OCI-LY3 (cell line): ENCODE measurements around the gene ITIH5.

ENCODE experiments used
- H2AFZ ChIP-seq: fragments of 200-600, 300-600 bp; shearing (Covaris generic); 2 replicates; pipeline ENCODE4 v1.6.0; 2014; ENCODE audit warnings: antibody characterized with exemption, low read depth, low read length
- H3K27ac ChIP-seq: fragments of 200-600, 300-600 bp; sonication (generic); 2 replicates; pipeline ENCODE4 v1.5.1; 2014; ENCODE audit warnings: mild to moderate bottlenecking, low read length, moderate library complexity, mixed read lengths
- H3K27me3 ChIP-seq: fragments of 200-600, 300-600 bp; sonication (generic); 2 replicates; pipeline ENCODE4 v1.6.1; 2014; ENCODE audit warnings: low read depth, low read length, mixed read lengths
- H3K36me3 ChIP-seq: fragments of 200-600, 300-600 bp; sonication (generic); replicated peaks from 2 replicates; pipeline ENCODE3; 2014; ENCODE audit warnings: low read depth, low read length, mixed read lengths
- H3K4me1 ChIP-seq: fragments of 300-600, 200-600 bp; sonication (generic); 2 replicates; pipeline ENCODE4 v1.6.1; 2014; ENCODE audit warnings: low read length, mixed read lengths
- H3K4me2 ChIP-seq: fragments of 200-600, 300-600 bp; sonication (generic); 2 replicates; pipeline ENCODE4 v1.6.1; 2014; ENCODE audit warnings: low read length, mixed read lengths
- H3K4me3 ChIP-seq: fragments of 300-600, 200-600 bp; sonication (generic); 2 replicates; pipeline ENCODE4 v1.5.1; 2014; ENCODE audit warnings: antibody characterized with exemption, mild to moderate bottlenecking, low read length, moderate library complexity
- H3K79me2 ChIP-seq: fragments of 300-600, 200-600 bp; shearing (Covaris generic); 2 replicates; pipeline ENCODE4 v1.6.1; 2014; ENCODE audit warnings: mild to moderate bottlenecking, low read length, mixed read lengths
- H3K9ac ChIP-seq: fragments of 300-600, 200-600 bp; shearing (Covaris generic); 2 replicates; pipeline ENCODE4 v1.6.0; 2014; ENCODE audit warnings: mild to moderate bottlenecking, low read length, moderate library complexity
- H3K9me3 ChIP-seq: fragments of 200-600, 300-600 bp; shearing (Covaris generic); 2 replicates; pipeline ENCODE4 v1.6.1; 2014; ENCODE audit warnings: low read length, mixed read lengths; ENCODE audit not compliant: insufficient read depth
- H4K20me1 ChIP-seq: fragments of 200-600, 300-600 bp; sonication (generic); 2 replicates; pipeline ENCODE4 v1.6.1; 2016; ENCODE audit warnings: low read length, mixed read lengths; ENCODE audit not compliant: insufficient read depth
- EZH2phosphoT487 ChIP-seq: fragments of 200-600 bp; shearing (Covaris generic); IDR thresholded peaks from 2 replicates; pipeline ENCODE4 v1.6.1; 2018; ENCODE audit warnings: antibody characterized with exemption, mixed run types, low read depth
- TF ChIP-seq, protein P1 (sequence below): fragments of 200-600, 300-600 bp; sonication (generic); IDR thresholded peaks from 2 replicates; pipeline ENCODE4 v1.5.1; 2014; ENCODE audit warnings: antibody characterized with exemption, low read length, low read depth

ITIH5 gene

DNA sequence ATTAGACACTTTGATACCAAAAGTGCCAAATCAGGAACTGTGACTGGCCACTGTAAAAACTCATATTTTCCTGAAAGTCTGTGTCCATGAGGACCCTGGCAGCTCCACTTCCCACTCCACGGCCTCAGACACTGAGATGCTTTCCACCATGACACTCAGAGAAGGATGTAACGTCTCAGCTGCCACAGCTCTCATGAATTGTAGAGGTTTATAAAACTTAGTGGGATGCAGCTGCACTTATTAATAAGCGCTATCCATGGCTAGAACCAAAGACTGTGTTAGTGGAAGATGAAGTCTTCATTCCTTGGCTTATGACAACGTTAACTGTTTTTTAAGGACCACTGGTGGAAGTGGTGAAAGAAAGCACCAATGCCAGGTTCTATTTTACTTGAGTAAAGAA, 121.0 kb downstream of the ITIH5 start:
- Histone ChIP-seq H3K4me3 (no peak overlapping the region), H3K4me1 (peaks cover 6% of the 10 kb centered on the region; the same call in 1 of the 2 replicates)

DNA sequence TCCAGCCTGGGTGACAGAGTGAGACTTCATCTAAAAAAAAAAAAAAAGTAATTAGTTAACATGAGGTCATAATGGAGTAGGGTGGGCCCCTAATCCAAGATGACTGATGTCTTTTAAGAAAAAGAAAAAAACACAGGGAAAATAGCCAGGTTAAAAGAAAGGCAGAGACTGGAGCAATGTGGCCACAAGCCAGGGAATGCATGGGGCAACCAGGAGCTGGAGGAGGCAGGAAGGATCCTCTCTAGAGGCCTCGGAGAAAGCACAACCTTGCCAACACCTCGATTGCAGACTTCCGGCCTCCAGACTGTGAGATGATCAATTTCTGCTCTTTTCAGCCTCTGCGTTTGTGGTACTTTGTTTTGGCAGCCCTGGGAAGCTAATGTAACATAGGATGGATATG, 121.5 kb downstream of the ITIH5 start:
- Histone ChIP-seq H2AFZ (no peak overlapping the region), H3K9ac (no peak overlapping the region), H4K20me1 (no peaks in the 10 kb centered on the region), H3K36me3 (no peaks in the 10 kb centered on the region), H3K4me2 (no peak overlapping the region), H3K9me3 (no peaks in the 10 kb centered on the region), H3K27me3 (no peaks in the 10 kb centered on the region), H3K4me1 (peaks cover 6% of the 10 kb centered on the region; the same call in 1 of the 2 replicates), H3K27ac (no peak overlapping the region), H3K79me2 (no peaks in the 10 kb centered on the region), H3K4me3 (no peak overlapping the region)
- no peak for TF ChIP-seq EZH2phosphoT487
- TF ChIP-seq, protein P1, sequence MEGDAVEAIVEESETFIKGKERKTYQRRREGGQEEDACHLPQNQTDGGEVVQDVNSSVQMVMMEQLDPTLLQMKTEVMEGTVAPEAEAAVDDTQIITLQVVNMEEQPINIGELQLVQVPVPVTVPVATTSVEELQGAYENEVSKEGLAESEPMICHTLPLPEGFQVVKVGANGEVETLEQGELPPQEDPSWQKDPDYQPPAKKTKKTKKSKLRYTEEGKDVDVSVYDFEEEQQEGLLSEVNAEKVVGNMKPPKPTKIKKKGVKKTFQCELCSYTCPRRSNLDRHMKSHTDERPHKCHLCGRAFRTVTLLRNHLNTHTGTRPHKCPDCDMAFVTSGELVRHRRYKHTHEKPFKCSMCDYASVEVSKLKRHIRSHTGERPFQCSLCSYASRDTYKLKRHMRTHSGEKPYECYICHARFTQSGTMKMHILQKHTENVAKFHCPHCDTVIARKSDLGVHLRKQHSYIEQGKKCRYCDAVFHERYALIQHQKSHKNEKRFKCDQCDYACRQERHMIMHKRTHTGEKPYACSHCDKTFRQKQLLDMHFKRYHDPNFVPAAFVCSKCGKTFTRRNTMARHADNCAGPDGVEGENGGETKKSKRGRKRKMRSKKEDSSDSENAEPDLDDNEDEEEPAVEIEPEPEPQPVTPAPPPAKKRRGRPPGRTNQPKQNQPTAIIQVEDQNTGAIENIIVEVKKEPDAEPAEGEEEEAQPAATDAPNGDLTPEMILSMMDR = no peak

More for the DNA sequence above, 121.0 kb downstream of the ITIH5 start:
- Histone ChIP-seq H3K27me3 (no peaks in the 10 kb centered on the region), H3K4me2 (no peak overlapping the region), H3K36me3 (no peaks in the 10 kb centered on the region), H4K20me1 (no peaks in the 10 kb centered on the region), H3K9ac (no peak overlapping the region), H3K79me2 (no peaks in the 10 kb centered on the region), H2AFZ (no peak overlapping the region), H3K27ac (no peak overlapping the region), H3K9me3 (no peaks in the 10 kb centered on the region)
- TF ChIP-seq EZH2phosphoT487 = no peak
- TF ChIP-seq, protein P1 = no peak

DNA sequence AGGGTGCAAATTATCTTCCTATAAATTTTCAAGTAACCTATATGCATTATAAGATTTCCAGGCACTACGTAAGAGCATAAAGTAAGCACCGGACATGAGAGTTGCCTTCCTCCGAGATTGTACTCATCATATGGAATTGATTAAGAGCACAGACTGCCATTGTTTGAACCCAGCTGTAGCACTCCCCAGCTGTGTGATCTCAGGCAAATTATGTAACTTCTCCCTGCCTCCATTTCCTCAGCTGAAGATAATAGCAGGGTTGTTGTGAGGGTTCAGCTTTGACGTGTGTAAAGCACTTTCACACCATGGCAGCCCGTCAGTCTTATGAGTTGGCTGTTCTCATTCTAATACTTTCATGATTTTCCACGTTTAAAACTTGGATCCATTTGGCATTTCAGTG, 122.6 kb downstream of the ITIH5 start:
- H3K79me2 ChIP-seq = no peaks in the 10 kb centered on the region
- no peak overlapping the region for H3K27ac ChIP-seq
- H2AFZ ChIP-seq = no peak overlapping the region
- no peak overlapping the region for H3K9ac ChIP-seq
- H3K4me2 ChIP-seq = no peak overlapping the region
- H4K20me1 ChIP-seq = no peaks in the 10 kb centered on the region
- H3K4me1 ChIP-seq = peaks cover 6% of the 10 kb centered on the region; the same call in 1 of the 2 replicates
- H3K9me3 ChIP-seq = no peaks in the 10 kb centered on the region
- TF ChIP-seq EZH2phosphoT487 = no peak
- TF ChIP-seq, protein P1 = no peak
- no peaks in the 10 kb centered on the region for H3K36me3 ChIP-seq
- no peaks in the 10 kb centered on the region for H3K27me3 ChIP-seq
- no peak overlapping the region for H3K4me3 ChIP-seq

DNA sequence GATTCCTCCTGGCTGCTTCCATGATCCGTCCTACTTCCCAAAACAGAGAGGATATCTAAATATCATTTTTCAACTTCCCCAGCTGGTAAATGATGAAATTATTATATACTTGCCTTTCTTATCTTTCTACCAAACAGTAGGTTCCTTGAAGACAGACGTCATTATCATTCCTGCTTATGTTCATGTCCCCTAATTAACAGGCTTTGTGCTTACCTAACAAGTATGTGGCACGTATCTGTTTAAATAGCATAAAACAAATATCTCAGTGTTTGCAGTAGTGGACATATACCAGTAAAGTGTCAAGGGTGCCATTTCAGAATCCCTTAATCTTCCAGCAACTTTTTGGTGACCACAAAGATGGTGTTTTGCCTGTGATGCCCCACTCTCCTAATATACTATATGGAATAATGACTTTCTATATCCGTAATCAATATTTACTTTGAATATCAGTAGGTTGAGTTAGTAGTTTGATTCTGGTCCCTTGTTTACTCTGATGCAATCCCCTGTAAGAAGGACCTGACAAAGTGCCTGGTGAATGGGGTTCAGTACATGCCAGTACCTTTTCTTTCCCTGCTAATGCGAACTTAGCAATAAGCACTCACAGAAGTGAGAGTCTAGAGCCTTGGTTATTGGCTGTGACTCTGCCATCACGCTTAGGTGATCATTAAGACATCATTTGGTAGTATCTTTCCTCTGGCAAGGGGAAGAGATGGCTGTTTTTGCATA, 124.4 kb downstream of the ITIH5 start:
- no peak overlapping the region for H3K4me3 ChIP-seq
- no peaks in the 10 kb centered on the region for H4K20me1 ChIP-seq
- TF ChIP-seq, protein P1 = no peak
- no peak for TF ChIP-seq EZH2phosphoT487
- H3K9me3 ChIP-seq = no peaks in the 10 kb centered on the region
- peaks cover 6% of the 10 kb centered on the region; the same call in 1 of the 2 replicates for H3K4me1 ChIP-seq
- no peak overlapping the region for H3K4me2 ChIP-seq
- H3K27ac ChIP-seq = no peak overlapping the region
- no peaks in the 10 kb centered on the region for H3K79me2 ChIP-seq
- H3K9ac ChIP-seq = no peak overlapping the region
- no peak overlapping the region for H2AFZ ChIP-seq
- no peaks in the 10 kb centered on the region for H3K27me3 ChIP-seq
- H3K36me3 ChIP-seq = no peaks in the 10 kb centered on the region
